Measurements from ENCODE around the gene NTN1. TPM values are rescaled to one million over a fixed set of nuclear protein-coding genes. Genes with fewer than 3 reads are reported as not detected.
A peak's percentile ranks its signal among the peaks of the same experiment; 100 is the strongest.

Gene NTN1
- total RNA-seq, 1 donor from 2014 or later: 4.7 TPM

DNA sequence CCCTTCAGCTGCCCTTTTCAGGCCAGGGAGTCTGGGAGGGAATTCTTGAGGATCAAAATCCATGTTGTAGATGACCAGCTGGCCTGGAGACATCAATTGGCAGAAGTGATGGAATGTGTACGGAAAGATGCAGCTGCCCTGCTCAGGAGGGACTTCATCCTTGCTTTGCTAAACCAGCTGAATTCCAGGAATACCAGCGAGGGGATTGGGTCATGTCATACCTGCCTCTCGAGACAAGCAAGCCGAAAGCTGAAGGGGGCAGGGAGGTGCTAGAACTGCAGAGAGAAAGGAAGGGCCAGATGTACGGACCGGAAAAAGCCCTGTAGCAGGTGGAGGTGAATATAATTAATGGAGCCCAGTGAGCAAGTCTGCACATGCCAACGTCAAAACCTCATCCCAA lies 25.6 kb upstream of the NTN1 start:
- Histone ChIP-seq H3K9me3 (no peaks in the 10 kb centered on the region), H3K4me1 (no peaks in the 10 kb centered on the region), H3K36me3 (no peaks in the 10 kb centered on the region), H3K4me3 (no peak overlapping the region), H3K27ac (no peak overlapping the region), H3K27me3 (no peaks in the 10 kb centered on the region)
- intact Hi-C loops (cut with DNase I): loop anchor here (5.0 to 10.0 kb wide), 2 partner anchors 529 to 937 kb away; no protein-coding TSS in a partner anchor
- DNase-seq (ENCODE audit: extremely low spot score in 2 of 2): no peak
- TF ChIP-seq CTCF (IDR thresholded peaks at IDR 0.05) (no peak), POLR2AphosphoS5 (IDR thresholded peaks at IDR 0.05; ENCODE audit: insufficient read depth in 1 of 2, low read depth in 1 of 2) (no peak), POLR2A (IDR thresholded peaks at IDR 0.05) (no peak)

- Histone ChIP-seq H3K4me1 (peaks cover 9% of the 10 kb centered on the region), H3K27ac (no peak overlapping the region), H3K9me3 (no peaks in the 10 kb centered on the region), H3K36me3 (no peaks in the 10 kb centered on the region), H3K4me3 (no peak overlapping the region), H3K27me3 (no peaks in the 10 kb centered on the region)
- DNase-seq (ENCODE audit: extremely low spot score in 2 of 2): no peak
- TF ChIP-seq CTCF (IDR thresholded peaks at IDR 0.05) (peak in 2 of 3 experiments; percentile 58 to 64), POLR2A (IDR thresholded peaks at IDR 0.05) (no peak)
- intact Hi-C loops (cut with DNase I): loop anchor here (5.0 to 10.0 kb wide), 2 partner anchors 527 to 934 kb away; no protein-coding TSS in a partner anchor
Observed at GRCh38 chr17:8997994-8998628, 23.2 kb upstream of the NTN1 start.

GRCh38 chr17:9001559-9001958 lies 19.8 kb upstream of the NTN1 start:
- intact Hi-C loops (cut with DNase I): no loop called here
- Histone ChIP-seq H3K4me3 (no peak overlapping the region), H3K27ac (no peak overlapping the region), H3K4me1 (peaks cover 20% of the 10 kb centered on the region), H3K27me3 (no peaks in the 10 kb centered on the region), H3K36me3 (no peaks in the 10 kb centered on the region), H3K9me3 (no peaks in the 10 kb centered on the region)
- no peak for DNase-seq (ENCODE audit: extremely low spot score in 2 of 2)
- TF ChIP-seq POLR2A (IDR thresholded peaks at IDR 0.05) (no peak), CTCF (IDR thresholded peaks at IDR 0.05) (no peak), POLR2AphosphoS5 (IDR thresholded peaks at IDR 0.05; ENCODE audit: insufficient read depth in 1 of 2, low read depth in 1 of 2) (no peak)

- TF ChIP-seq CTCF (IDR thresholded peaks at IDR 0.05): no peak
- no peak for TF ChIP-seq POLR2A (IDR thresholded peaks at IDR 0.05)
- no peak for TF ChIP-seq POLR2AphosphoS5 (IDR thresholded peaks at IDR 0.05; ENCODE audit: insufficient read depth in 1 of 2, low read depth in 1 of 2)
- peaks cover 20% of the 10 kb centered on the region for H3K4me1 ChIP-seq
- no peak overlapping the region for H3K4me3 ChIP-seq
- intact Hi-C loops (cut with DNase I): no loop called here
- no peaks in the 10 kb centered on the region for H3K9me3 ChIP-seq
- no peaks in the 10 kb centered on the region for H3K36me3 ChIP-seq
- no peak for DNase-seq (ENCODE audit: extremely low spot score in 2 of 2)
- H3K27ac ChIP-seq: no peak overlapping the region
- no peaks in the 10 kb centered on the region for H3K27me3 ChIP-seq
Observed at GRCh38 chr17:9002227-9002605, 19.1 kb upstream of the NTN1 start.

DNA sequence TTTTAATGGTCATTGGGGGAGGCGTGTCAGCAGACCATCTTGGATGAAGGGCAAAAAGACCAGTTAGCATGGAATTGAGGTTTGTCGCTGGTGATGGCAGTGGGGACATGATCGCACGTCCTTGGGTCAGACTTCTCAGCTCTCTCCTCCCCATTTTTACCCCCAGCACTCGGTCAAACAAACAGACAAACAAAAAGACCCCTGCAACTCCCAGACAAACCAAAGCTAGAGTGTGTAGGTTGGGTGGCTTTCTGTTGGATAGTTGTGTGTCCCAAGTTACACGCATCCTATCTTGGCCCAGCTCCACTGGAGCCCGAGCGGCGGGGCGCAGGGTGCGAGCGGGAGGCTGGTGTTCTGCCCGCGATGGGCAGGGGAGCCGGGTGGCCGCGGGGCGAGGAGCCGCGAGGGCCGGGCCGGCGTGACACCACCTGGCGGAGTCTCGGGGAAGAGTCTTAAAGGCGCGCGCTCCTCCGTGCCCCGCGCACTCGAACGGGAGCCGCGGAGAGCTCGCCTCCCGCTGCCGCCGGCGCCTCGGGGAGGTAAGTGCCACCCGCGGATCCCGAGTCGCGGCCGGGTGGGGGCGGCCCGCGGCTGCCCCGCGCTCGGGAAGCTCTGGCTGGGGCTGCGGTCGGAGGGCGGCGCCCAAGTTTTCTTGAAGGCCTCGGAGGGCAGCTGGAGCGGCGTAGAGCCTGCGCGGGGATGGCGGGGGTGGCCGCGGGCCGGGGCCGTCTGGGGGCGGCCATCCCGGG lies 18.5 kb upstream of the NTN1 start:
- Histone ChIP-seq H3K4me1 (peaks cover 20% of the 10 kb centered on the region), H3K4me3 (peak overlapping the region; percentile 42 to 49), H3K36me3 (no peaks in the 10 kb centered on the region), H3K27me3 (no peaks in the 10 kb centered on the region), H3K27ac (no peak overlapping the region), H3K9me3 (no peaks in the 10 kb centered on the region)
- DNase-seq (ENCODE audit: extremely low spot score in 2 of 2): no peak
- TF ChIP-seq POLR2AphosphoS5 (IDR thresholded peaks at IDR 0.05; ENCODE audit: insufficient read depth in 1 of 2, low read depth in 1 of 2) (no peak), POLR2A (IDR thresholded peaks at IDR 0.05) (no peak), CTCF (IDR thresholded peaks at IDR 0.05) (no peak)
- intact Hi-C loops (cut with DNase I): no loop called here
